ENCODE measurements around the gene NLE1.

The NLE1 gene

DNA sequence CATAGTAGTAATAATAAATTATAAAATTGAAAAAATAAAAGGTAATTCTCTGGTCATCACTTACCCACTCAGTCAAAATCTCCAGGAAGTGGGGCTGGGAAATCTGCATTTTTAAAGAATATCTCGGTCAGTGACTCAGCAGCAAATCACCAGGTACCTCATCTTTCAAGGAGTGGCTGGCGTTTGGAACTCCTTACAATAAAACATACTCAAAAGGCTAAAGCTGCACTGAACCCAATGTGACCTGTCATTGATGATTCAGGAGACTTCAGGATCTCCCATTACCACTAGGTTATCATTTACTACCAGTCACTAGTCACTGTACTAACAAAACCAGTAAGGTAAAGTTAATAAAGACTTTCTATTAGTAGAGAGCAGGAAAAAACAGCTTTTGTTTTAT is 57.1 kb downstream of the NLE1 start:
- DNase-seq: no peak

DNA sequence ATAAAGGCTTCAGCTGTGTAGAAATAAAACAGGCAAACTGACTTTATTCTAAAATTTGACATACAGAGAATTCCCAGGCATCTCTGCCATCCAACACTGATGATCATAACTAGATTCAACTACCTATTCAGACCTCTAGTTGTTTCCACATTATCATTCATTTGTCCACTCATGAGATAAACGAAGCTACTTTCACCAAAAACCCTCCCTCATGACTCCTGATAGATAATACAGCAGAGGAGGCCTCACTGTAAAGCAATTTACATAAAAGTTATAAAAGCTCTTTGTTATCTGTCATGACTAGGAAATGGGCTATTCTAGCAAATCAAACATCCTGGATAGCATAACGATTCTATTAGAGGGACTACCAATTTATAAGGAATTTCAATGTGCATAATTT is 59.0 kb downstream of the NLE1 start:
- DNase-seq: no peak

DNA sequence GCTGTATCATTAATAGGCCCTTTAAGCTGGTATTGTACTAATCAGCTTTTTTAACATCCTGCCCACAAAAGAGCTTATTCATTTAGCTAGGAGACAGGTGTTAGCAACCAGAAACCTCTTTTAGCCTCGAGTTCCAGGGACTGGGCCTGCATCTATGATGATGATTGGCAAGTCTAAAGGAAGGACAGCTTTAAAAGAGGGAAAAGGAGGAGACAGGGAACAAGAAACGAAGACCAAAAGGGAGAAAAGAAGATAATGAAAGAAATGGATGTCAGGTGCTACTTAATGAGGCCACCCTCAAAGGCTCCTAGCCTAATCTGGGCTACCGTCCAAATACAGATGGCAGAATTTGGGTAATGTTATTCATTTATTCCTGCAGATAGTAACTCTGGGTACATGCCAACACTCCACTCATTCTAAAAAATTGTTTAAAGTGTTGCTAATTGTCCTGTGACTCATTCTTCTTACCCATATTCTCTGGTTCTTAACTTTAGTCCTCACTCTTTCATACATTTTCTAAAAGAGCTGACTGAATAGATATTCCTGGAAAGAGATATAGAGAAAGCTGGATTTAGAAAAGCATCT is 59.9 kb downstream of the NLE1 start:
- no peak for DNase-seq

DNA sequence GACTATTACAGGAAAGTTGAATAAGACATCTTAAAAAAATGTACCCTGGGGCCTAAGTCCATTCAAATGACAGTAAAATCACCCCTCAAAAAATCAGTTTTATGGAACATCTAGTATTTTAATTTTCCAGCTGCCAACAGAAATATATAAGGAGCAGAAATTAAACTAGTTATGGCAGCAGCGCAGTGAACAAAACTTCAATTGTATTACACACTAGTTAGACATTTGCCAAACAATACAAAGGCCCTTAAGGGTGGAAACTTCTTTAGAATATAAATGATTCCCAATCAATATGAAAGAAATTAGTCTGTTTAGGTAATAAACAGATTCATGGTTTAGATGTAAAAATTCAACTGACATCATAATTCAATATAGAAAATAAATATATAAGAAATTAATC is 60.5 kb downstream of the NLE1 start:
- DNase-seq: no peak

DNA sequence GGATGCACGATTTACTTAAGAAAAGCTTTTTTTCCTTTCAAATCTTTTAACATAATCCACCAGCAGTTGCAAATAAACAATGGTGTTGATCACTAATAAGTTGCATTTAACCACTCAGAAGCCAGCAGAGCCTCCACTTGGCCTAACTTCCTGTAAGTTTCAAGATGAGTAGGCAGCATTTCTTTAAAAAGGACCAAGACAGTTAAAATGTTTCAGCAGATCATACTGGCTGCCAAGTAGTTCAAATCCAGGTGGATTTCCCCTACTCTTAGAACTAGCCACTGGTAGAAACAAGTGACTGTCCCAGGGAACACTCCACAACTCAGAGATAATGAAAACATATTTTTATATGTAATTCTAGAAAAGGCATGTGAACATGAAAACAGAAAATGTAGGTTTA is 61.6 kb downstream of the NLE1 start:
- no peak for DNase-seq

DNA sequence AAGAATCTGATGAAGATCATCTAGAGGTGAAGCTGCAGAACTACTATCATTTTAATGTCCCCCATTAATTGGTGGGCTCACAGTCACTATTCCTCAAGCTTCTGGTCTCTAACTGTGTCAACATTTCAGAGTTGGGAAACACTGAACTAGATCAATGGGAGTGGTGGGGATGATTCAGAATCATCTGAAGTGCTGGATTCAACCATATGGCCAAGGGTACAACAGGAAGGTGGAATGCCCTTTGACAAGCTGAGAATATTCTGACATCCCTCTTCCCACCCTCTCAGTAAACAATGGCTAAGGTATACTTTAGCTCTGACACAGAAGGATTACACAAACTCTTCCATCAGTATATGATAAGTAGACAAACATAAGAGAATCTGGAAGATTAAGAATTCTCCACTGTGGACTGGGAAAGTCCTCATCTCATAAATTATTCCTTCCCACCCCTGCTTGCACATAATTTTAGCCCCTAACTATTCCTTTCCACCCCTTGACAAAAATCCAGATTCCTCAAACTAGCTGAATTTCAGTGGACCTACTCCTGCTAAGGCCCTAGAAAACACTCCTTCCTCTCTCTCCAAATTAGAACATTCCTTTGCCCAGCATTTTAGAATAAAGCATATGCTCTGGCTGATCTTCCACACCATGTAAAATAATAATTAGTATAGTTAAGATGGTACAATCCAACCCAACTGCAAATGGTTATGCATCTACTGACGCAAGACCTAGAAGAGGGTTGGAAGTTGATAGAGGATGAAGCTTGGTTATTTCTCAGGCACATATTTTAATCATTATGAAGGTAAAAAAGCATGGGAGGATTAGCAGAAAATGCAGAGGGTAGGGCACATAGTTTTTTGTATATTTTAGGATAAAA is 62.3 kb downstream of the NLE1 start:
- no peak for DNase-seq

Data from effector CD4-positive, alpha-beta T cell (primary cell).